H1 (cell line): ENCODE data around the gene ZFAND3. TPM values are rescaled to one million over a fixed set of nuclear protein-coding genes. Genes with fewer than 3 reads are reported as not detected.

Source experiments
- CTBP2 ChIP-seq: IDR thresholded peaks from 2 replicates; pipeline ENCODE4 v1.7.0; 2011; ENCODE audit warnings: borderline replicate concordance, mild to moderate bottlenecking, moderate library complexity, mixed read lengths, low read length; ENCODE audit not compliant: insufficient read depth, insufficient read length
- PHF8 ChIP-seq: fragments of 200-600 bp; sonication (generic); conservative IDR thresholded peaks from 2 replicates; pipeline ENCODE4 v1.7.1; 2012; ENCODE audit warnings: low read depth, mild to moderate bottlenecking, inconsistent platforms, low read length, moderate library complexity
- polyA plus RNA-seq, 7 experiments: library from polyadenylated mRNA; depleted of rRNA in 3 of 7; stranded (reverse) in 5 of 7; unstranded in 2 of 7; fragments of >200 nt in 5 of 7; fragments of 200-250 nt in 2 of 7; gene quantifications; 1 replicate in 5 of 7; 2 replicates in 1 of 7; 4 replicates in 1 of 7; pipeline versions ENCODE4 v1.2.1 to v1.2.3, GENCODE V29; 2011 to 2013; ENCODE audit warnings: missing spikeins in 2 of 7, mixed read lengths in 2 of 7
- total RNA-seq: library from RNA; stranded (reverse); fragmentation: NEBNext Ultra II Directional; extraction: Animal tissue kit (Norgen Biotek cat#: 25700); gene quantifications from 2 replicates; pipeline ENCODE4 v1.2.1, GENCODE V29; 2021
- TF ChIP-seq, protein P1 (sequence below): IDR thresholded peaks from 2 replicates; pipeline ENCODE4 v1.6.1; 2012; ENCODE audit warnings: inconsistent platforms

ZFAND3 gene
- total and polyA plus RNA-seq, 2 of the 8 experiments (the other 6 are each of a cell fraction or from before 2014, with no cell fraction given): 13.0 to 51.3 TPM

DNA sequence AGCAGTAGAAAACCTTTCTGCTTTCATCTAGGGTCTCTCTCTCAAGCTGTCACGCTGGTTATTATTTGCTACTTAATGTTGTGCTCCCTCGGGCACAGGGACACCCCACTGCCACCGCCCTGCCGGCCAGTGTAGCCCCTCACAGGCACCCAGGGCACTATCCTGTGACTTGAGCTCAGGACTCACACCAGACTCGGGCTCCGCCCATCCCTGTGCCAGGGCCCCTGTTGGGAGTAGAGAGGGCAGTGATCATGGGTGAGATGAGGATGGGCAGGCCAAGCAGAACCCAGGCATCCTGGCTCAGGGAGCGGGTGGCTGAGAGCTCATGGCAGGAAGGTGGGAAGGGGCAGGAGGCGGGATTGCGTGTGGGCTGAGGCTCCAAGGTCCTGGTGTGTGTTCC, 371.9 kb downstream of the ZFAND3 start (continued):
- TF ChIP-seq, protein P1, sequence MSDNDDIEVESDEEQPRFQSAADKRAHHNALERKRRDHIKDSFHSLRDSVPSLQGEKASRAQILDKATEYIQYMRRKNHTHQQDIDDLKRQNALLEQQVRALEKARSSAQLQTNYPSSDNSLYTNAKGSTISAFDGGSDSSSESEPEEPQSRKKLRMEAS: no peak
- TF ChIP-seq PHF8 (no peak), CTBP2 (no peak)
